GM12872 (cell line): ENCODE measurements around the gene IGFBP5.

ENCODE experiments used
- TF ChIP-seq, protein P1 (sequence below): IDR thresholded peaks from 3 replicates; pipeline ENCODE4 v1.5.1; 2011; ENCODE audit warnings: low read depth, mild to moderate bottlenecking, low read length, moderate library complexity; ENCODE audit not compliant: insufficient read depth

IGFBP5 gene

DNA sequence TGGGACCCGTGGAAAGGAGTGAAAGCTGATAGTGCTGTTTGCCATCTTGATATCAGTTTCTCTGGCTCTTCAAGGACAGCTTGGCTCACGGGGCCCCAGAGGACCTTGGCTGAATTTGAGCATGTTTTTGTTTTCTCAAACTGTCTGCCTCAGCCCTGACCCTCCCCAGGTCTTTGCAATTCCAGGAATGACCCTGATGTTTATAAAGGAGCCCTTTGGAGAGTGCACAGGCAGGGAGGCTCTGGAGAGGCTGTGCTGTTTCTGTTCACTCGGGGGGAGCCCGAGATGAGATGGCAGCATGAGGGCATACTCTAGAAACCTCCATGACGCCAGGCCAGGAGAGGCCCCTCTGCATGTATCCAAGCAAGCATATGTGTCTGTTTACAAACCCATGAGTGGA is 45.8 kb downstream of the IGFBP5 start:
- TF ChIP-seq, protein P1, sequence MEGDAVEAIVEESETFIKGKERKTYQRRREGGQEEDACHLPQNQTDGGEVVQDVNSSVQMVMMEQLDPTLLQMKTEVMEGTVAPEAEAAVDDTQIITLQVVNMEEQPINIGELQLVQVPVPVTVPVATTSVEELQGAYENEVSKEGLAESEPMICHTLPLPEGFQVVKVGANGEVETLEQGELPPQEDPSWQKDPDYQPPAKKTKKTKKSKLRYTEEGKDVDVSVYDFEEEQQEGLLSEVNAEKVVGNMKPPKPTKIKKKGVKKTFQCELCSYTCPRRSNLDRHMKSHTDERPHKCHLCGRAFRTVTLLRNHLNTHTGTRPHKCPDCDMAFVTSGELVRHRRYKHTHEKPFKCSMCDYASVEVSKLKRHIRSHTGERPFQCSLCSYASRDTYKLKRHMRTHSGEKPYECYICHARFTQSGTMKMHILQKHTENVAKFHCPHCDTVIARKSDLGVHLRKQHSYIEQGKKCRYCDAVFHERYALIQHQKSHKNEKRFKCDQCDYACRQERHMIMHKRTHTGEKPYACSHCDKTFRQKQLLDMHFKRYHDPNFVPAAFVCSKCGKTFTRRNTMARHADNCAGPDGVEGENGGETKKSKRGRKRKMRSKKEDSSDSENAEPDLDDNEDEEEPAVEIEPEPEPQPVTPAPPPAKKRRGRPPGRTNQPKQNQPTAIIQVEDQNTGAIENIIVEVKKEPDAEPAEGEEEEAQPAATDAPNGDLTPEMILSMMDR, result no peak

DNA sequence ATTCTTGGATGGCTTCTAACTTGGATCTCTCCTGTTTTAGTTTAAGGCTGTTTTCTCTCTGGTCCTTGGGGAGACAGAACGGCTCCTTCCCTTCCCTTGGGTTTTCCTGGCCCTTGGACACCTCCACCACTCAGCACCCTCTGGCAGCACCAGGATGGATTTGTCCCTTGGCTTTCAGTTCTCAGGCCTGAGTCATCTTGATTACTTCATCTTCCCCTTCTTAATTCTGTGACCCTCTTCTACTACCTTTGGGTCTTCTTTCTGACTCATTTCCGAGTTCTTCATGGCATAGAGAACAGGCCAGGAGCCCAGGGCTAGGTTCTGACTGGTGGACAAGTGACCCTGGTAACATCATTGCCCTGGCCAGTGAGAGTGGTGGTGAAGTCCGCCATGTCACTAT is 47.2 kb downstream of the IGFBP5 start:
- TF ChIP-seq, protein P1, result no peak

DNA sequence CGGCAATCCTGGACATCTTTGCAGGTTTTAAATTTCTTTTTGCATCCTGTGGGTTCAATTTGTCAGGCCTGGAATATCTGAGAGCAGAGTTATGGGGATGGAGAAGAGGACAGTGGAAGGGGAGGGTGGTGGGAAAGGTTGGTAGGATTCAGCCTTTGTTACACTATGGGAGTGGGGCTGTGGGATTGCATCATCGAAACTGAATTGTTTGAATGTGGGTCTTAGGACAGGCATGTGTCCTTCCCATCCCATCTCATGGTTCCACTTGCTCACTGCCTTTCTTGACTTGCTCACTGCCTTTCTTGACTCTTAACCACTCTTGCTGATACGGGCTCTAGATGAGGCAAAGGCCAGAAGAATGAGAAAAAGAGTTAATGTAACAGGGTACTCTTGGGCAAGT is 49.2 kb downstream of the IGFBP5 start:
- TF ChIP-seq, protein P1, result no peak

DNA sequence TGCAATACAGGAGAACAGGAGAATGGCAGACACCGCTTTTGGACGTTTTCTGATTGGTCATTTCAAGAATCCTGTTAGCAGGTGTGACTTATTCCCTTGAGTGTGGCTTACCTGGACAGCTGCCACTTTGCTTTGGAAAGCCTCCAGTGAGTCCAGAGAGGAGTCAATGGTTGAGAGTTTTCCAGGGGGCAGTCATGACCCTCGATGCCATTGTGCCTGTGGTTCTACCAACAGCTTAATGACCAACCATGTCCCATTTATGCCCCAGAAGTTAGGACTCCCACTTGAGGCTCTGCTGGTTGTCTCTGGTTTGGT is 49.8 kb downstream of the IGFBP5 start:
- TF ChIP-seq, protein P1, result no peak

DNA sequence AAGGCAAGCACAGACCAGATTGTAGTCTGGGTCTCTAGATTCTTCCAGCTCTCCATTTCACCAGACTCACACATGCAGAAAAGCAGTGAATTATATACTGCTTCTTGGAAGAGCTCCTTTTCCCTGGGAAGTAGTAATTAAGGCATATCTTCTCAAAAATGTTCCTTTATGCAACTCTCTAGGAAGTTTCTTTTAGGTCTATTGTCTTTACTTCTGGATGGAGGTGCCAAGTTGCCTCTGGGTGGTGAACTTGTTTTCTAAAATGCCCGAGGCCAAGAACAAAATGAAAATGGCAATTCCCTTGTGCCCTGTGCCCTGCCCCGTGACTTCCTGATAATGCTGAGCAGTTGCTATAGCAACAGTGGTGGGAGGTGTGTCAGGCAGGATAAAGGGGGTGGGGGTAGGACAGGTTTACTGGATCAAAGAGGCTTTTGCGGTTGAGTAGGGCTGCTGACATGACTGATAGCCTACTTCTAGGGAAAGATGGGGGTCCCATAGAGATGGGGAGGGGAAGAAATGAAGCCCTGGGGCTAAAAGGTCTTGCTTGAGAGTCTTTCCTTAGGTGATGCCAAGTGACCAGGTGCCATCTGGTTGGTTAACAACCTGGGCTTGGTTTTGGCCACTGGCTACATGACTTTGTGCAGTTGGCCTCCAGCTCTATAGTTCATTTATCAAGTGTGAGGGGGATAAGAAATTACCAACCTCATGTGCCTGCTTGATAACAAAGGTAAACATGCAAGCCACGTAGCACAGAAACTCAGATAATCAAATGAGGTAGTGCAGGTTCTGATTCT is 50.3 kb downstream of the IGFBP5 start:
- TF ChIP-seq, protein P1, result no peak

DNA sequence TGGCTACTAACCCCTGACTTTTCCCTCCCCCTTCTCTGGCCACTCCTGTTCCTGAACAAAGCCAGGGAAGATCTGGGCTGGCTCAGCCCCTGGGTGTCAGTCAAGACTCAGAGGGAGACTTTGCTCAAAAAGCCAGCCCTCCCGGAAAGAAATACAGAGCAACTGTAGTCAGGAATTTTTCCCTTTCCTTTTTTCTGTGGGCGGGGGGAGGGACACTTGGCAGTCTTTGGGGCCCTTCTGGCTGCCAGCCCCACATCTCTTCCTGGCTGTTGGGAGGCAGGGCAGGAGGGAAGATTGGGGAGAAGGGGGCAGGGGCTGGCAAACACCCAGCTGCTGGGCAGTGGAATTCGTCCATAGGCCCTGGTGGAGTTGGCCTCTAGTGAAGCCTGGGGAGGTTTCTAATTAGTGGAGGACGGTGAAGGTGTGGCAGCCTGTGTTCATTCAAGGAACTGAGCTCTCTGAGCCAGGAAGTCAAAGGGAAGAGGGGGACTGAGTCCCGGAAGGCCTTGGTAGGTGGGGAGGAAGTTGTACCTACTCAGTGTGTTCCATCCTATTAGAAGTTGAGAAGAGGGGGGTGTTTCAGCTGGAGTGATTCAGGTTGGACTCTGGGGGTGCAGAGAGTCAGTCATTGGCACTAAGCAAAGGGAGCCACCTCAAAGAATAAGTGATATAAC is 51.2 kb downstream of the IGFBP5 start:
- TF ChIP-seq, protein P1, result no peak

DNA sequence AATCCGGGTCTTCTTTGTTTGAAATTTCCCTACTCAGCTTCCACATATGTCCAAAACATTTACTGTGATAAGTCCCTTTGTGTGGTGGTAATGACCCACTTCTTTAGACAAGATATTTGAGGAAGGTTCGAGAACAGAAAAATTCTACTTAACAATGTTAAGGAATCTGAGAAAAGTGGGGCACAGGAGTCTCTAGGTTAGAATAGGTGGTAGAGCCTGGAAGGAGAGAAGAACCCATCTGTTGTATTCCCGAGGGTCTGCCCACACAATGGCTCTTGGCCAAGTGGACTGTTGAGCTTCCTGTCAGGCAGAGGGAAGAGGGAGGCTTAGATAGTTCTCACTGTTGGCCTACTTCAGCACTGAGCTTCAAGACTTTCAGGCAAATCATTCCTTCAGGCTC is 57.9 kb downstream of the IGFBP5 start:
- TF ChIP-seq, protein P1, result no peak
